Frontal cortex (tissue), 4 donors: ENCODE measurements around the gene TDRD7. TPM values are rescaled to one million over a fixed set of nuclear protein-coding genes. Genes with fewer than 3 reads are reported as not detected.
"Not testable (repeated sequence)": the region's sequence is repeated elsewhere in the genome, so short reads cannot be mapped to it uniquely, and the experiment has no call there.

Experiments used
- DNase-seq, 2 donors: peaks; one replicate each; pipeline ENCODE4 v3.0.0; 2012; ENCODE audit warnings: low spot score in 2 of 2
- FAIRE-seq: peaks from 2 replicates; lab custom pipeline; 2012; peaks lifted over from hg19 to GRCh38; lab: Jason Lieb, UNC
- total RNA-seq: library from RNA; depleted of rRNA; stranded (reverse); fragments of >200 nt; gene quantifications from one replicate; pipeline ENCODE4 v1.2.3, GENCODE V29; 2014
- donor health status: control.
- donor health status: control.
- donor health status: control.

TDRD7 gene
- total RNA-seq, 1 donor from 2014 or later: 20.4 TPM

- FAIRE-seq: no peak
- DNase-seq: no peak
Observed at GRCh38 chr9:97462914-97463313, 51.0 kb downstream of the TDRD7 start.

- FAIRE-seq: no peak
- DNase-seq: peak; percentile 53 to 70
Observed at GRCh38 chr9:97468658-97469448, 57.0 kb downstream of the TDRD7 start.

GRCh38 chr9:97470076-97470475 lies 58.2 kb downstream of the TDRD7 start:
- no peak for FAIRE-seq

GRCh38 chr9:97473717-97474116 lies 61.8 kb downstream of the TDRD7 start:
- no peak for FAIRE-seq

More at GRCh38 chr9:97470076-97470475, 58.2 kb downstream of the TDRD7 start:
- no peak for DNase-seq

GRCh38 chr9:97474372-97474925 lies 62.6 kb downstream of the TDRD7 start:
- DNase-seq: no peak
- FAIRE-seq: no peak

More at GRCh38 chr9:97473717-97474116, 61.8 kb downstream of the TDRD7 start:
- no peak for DNase-seq

GRCh38 chr9:97475059-97475458 lies 63.2 kb downstream of the TDRD7 start:
- FAIRE-seq (no peak), DNase-seq (no peak)

- DNase-seq: no peak
- no peak for FAIRE-seq
Observed at GRCh38 chr9:97478301-97478981, 66.5 kb downstream of the TDRD7 start.

- no peak for DNase-seq
- no peak for FAIRE-seq
Observed at GRCh38 chr9:97479496-97480159, 67.7 kb downstream of the TDRD7 start.

- DNase-seq (no peak), FAIRE-seq (no peak)
Observed at GRCh38 chr9:97480174-97480573, 68.3 kb downstream of the TDRD7 start.

- no peak for DNase-seq
- FAIRE-seq: no peak
Observed at GRCh38 chr9:97480749-97481148, 68.9 kb downstream of the TDRD7 start.

GRCh38 chr9:97484134-97484533 lies 72.2 kb downstream of the TDRD7 start:
- FAIRE-seq (no peak), DNase-seq (no peak)

- no peak for DNase-seq
- no peak for FAIRE-seq
Observed at GRCh38 chr9:97487107-97487506, 75.2 kb downstream of the TDRD7 start.

GRCh38 chr9:97487861-97488260 lies 76.0 kb downstream of the TDRD7 start:
- no peak for FAIRE-seq
- no peak for DNase-seq

GRCh38 chr9:97491216-97491999 lies 79.5 kb downstream of the TDRD7 start:
- no peak for FAIRE-seq

GRCh38 chr9:97497558-97498375 lies 85.9 kb downstream of the TDRD7 start:
- FAIRE-seq: peak; percentile 24
- DNase-seq: not testable (repeated sequence)

More at GRCh38 chr9:97491216-97491999, 79.5 kb downstream of the TDRD7 start:
- DNase-seq: no peak

- DNase-seq, FAIRE-seq: not testable (repeated sequence)
Observed at GRCh38 chr9:97498846-97499245, 87.0 kb downstream of the TDRD7 start.

- DNase-seq (no peak), FAIRE-seq (no peak)
Observed at GRCh38 chr9:97500263-97500662, 88.4 kb downstream of the TDRD7 start.

GRCh38 chr9:97500765-97501176 lies 88.9 kb downstream of the TDRD7 start:
- no peak for FAIRE-seq

More at GRCh38 chr9:97500765-97501176, 88.9 kb downstream of the TDRD7 start:
- DNase-seq: no peak
